ENCODE measurements around the gene AIFM2. TPM values are rescaled to one million over a fixed set of nuclear protein-coding genes. Genes with fewer than 3 reads are reported as not detected.
A peak's percentile ranks its signal among the peaks of the same experiment; 100 is the strongest.
"Not testable (repeated sequence)": the region's sequence is repeated elsewhere in the genome, so short reads cannot be mapped to it uniquely, and the experiment has no call there.

The AIFM2 gene
- 1.9 TPM for total RNA-seq
- 1 to 10 TPM; 2.3 to 3.3 (median 2.6) TPM for polyA plus RNA-seq (ENCODE audit: insufficient read depth in 1 of 8, insufficient read length in 8 of 8, low replicate concordance in 1 of 8)
- long read RNA-seq, donor 1 = 0 reads
- long read RNA-seq, donor 2 = 0 reads
- long read RNA-seq, donor 3, partial matches to known transcripts = 0 of 1 reads
- long read RNA-seq, donor 3, other reads (novel, unspliced or antisense) = 0 of 1 reads
- long read RNA-seq, donor 4 = 0 reads
- long read RNA-seq, donor 5, partial matches to known transcripts = 0 of 4 reads
- long read RNA-seq, donor 5, other reads (novel, unspliced or antisense) = 0 of 4 reads
- long read RNA-seq, donor 6 = 0 reads
- long read RNA-seq, donor 7 = 0 reads
- long read RNA-seq, donor 8 = 0 reads
- long read RNA-seq, donor 9 = 0 reads
- long read RNA-seq, donor 10 = 0 reads
- long read RNA-seq, donor 11, partial matches to known transcripts = 16 of 16 reads
- long read RNA-seq, donor 11, other reads (novel, unspliced or antisense) = 0 of 16 reads

- peak within 1 kb of the TSS; percentile 55 for H3K4me3 ChIP-seq (ENCODE audit: low read length)
- H3K4me1 ChIP-seq (ENCODE audit: control insufficient read depth, insufficient read depth, low read length) = peaks cover 21% of the 10 kb centered on the region
- no peaks in the 10 kb centered on the region for H3K36me3 ChIP-seq (ENCODE audit: control insufficient read depth, insufficient read depth, low read length)
- peaks cover 7% of the 10 kb centered on the region for H3K27me3 ChIP-seq (ENCODE audit: control insufficient read depth, insufficient read depth, low read length)
- WGBS (ENCODE audit: insufficient coverage) = 2% methylated on average over 62 of the region's 80 CpGs
- peak; percentile 77 for DNase-seq
- no peak within 1 kb of the TSS for H3K27ac ChIP-seq (ENCODE audit: low read length)
- H3K9me3 ChIP-seq (replicated peaks; ENCODE audit: control insufficient read depth, low read depth, low read length) = no peaks in the 10 kb centered on the region
Observed at GRCh38 chr10:70132098-70133029, at the start of gene AIFM2. Gene AIFM2, minus strand, starts transcription at chr10:70132825. Its CDS starts 8,741 bp downstream, at chr10:70124084.

- not testable (repeated sequence) for DNase-seq
Observed at GRCh38 chr10:70179209-70179608, 46.6 kb upstream of the AIFM2 start.

DNA sequence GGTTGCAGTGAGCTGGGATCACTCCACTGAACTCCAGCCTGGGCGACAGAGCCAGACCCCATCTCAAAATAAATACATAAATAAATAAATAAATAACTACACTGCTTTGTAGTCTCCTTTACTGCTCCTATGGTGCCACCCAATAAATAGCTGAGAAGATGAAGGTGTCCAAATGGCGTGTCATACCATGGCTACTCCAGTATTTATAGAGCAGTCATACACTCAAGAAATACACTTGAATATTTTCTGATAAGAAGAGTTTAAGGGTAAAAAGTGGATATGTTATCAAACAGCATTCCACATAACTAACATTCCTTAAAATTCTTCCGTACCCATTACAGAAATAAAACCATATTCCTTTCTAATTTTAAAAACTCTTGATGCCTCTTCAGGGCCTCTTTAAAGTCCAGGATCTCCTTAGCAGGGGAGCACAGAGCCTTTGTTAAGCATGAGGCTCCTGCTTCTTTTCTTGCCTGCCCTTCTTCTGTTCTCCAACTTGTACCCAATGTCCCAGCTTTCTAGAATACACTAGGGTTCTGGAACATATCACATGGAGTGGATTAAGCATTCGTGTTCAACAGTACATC is 45.6 kb upstream of the AIFM2 start:
- no peak for DNase-seq
- Histone ChIP-seq H3K36me3 (ENCODE audit: control insufficient read depth, insufficient read depth, low read length) (no peaks in the 10 kb centered on the region), H3K27ac (ENCODE audit: low read length) (no peak overlapping the region), H3K27me3 (ENCODE audit: control insufficient read depth, insufficient read depth, low read length) (peaks cover 5% of the 10 kb centered on the region), H3K9me3 (replicated peaks; ENCODE audit: control insufficient read depth, low read depth, low read length) (peaks cover 5% of the 10 kb centered on the region), H3K4me1 (ENCODE audit: control insufficient read depth, insufficient read depth, low read length) (no peaks in the 10 kb centered on the region), H3K4me3 (ENCODE audit: low read length) (no peak overlapping the region)
- WGBS (ENCODE audit: insufficient coverage) = 100% methylated on average over 1 of the region's 4 CpGs

More at GRCh38 chr10:70179209-70179608, 46.6 kb upstream of the AIFM2 start:
- H3K9me3 ChIP-seq (replicated peaks; ENCODE audit: control insufficient read depth, low read depth, low read length); H3K27ac ChIP-seq (ENCODE audit: low read length); H3K27me3 ChIP-seq (ENCODE audit: control insufficient read depth, insufficient read depth, low read length); H3K36me3 ChIP-seq (ENCODE audit: control insufficient read depth, insufficient read depth, low read length); H3K4me1 ChIP-seq (ENCODE audit: control insufficient read depth, insufficient read depth, low read length); H3K4me3 ChIP-seq (ENCODE audit: low read length): not testable (repeated sequence)
- no CpG with 5 or more reads among the region's 8 CpGs for WGBS (ENCODE audit: insufficient coverage)

DNA sequence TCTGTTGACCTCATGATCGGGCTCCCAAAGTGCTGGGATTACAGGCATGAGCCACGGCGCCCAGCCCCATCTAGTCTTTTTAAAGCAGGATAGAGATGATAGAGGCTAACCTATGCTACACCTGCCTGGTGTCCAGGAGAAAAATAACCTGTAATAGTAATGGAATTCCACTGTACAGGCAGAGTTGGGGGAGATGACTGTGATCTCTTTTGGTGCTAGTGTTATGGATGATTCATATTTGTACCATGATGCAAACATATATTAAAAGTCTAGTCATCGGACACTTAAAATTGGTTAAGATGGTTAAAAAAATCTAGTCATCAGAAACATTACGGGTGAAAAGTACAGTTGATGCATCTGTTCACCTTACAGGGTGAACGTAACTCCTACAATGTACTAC is 43.8 kb upstream of the AIFM2 start:
- Histone ChIP-seq H3K27me3 (ENCODE audit: control insufficient read depth, insufficient read depth, low read length) (peaks cover 5% of the 10 kb centered on the region), H3K27ac (ENCODE audit: low read length) (no peak overlapping the region), H3K4me3 (ENCODE audit: low read length) (no peak overlapping the region), H3K4me1 (ENCODE audit: control insufficient read depth, insufficient read depth, low read length) (no peaks in the 10 kb centered on the region), H3K36me3 (ENCODE audit: control insufficient read depth, insufficient read depth, low read length) (no peaks in the 10 kb centered on the region), H3K9me3 (replicated peaks; ENCODE audit: control insufficient read depth, low read depth, low read length) (peaks cover 5% of the 10 kb centered on the region)
- 100% methylated on average over 1 of the region's 6 CpGs for WGBS (ENCODE audit: insufficient coverage)
- DNase-seq = no peak

- H3K9me3 ChIP-seq (replicated peaks; ENCODE audit: control insufficient read depth, low read depth, low read length) = peaks cover 5% of the 10 kb centered on the region
- no CpG with 5 or more reads among the region's 3 CpGs for WGBS (ENCODE audit: insufficient coverage)
- H3K36me3 ChIP-seq (ENCODE audit: control insufficient read depth, insufficient read depth, low read length) = no peaks in the 10 kb centered on the region
- no peak for DNase-seq
- H3K4me3 ChIP-seq (ENCODE audit: low read length) = no peak overlapping the region
- peaks cover 4% of the 10 kb centered on the region for H3K27me3 ChIP-seq (ENCODE audit: control insufficient read depth, insufficient read depth, low read length)
- H3K4me1 ChIP-seq (ENCODE audit: control insufficient read depth, insufficient read depth, low read length) = peaks cover 2% of the 10 kb centered on the region
- no peak overlapping the region for H3K27ac ChIP-seq (ENCODE audit: low read length)
Observed at GRCh38 chr10:70175516-70175915, 42.9 kb upstream of the AIFM2 start.

DNA sequence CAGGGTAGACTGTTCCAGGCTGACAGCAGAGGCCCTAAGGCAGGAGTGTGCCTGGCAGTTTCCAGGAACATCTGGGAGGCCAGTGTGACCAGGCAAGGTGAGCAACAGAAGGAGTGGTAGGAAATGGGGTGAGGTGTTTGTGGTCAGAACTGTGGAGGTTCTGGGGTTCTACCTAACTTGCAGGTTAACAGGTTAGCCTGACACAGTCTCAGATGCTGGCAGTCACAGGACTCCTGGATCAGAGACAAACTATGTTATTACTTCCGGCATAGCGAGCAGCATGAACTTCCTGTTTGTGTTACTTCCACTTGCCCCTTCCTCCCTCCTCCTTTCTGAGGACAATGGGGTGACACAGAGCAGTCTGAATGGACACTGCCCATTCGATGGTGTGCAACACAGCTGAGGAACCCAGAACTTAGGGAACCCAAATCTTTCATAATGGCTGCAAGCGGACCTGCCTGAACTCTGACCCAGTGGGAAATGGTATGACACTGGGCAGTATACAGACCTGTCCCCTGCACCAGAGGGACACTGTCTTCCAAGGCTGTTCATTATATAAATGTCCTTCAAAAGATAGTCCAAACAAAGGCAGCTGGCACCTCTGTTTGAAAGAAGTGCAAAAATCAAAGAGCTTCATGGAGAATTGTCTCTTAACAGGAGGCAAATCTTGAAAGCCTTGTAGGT is 41.6 kb upstream of the AIFM2 start:
- Histone ChIP-seq H3K9me3 (replicated peaks; ENCODE audit: control insufficient read depth, low read depth, low read length) (no peaks in the 10 kb centered on the region), H3K27ac (ENCODE audit: low read length) (no peak overlapping the region), H3K4me3 (ENCODE audit: low read length) (no peak overlapping the region), H3K27me3 (ENCODE audit: control insufficient read depth, insufficient read depth, low read length) (peaks cover 2% of the 10 kb centered on the region), H3K36me3 (ENCODE audit: control insufficient read depth, insufficient read depth, low read length) (no peaks in the 10 kb centered on the region), H3K4me1 (ENCODE audit: control insufficient read depth, insufficient read depth, low read length) (peaks cover 2% of the 10 kb centered on the region)
- peak; percentile 24 for DNase-seq
- WGBS (ENCODE audit: insufficient coverage) = 20% methylated on average over 2 of the region's 4 CpGs

GRCh38 chr10:70169649-70170364 is 37.2 kb upstream of the AIFM2 start:
- Histone ChIP-seq H3K9me3 (replicated peaks; ENCODE audit: control insufficient read depth, low read depth, low read length) (no peaks in the 10 kb centered on the region), H3K36me3 (ENCODE audit: control insufficient read depth, insufficient read depth, low read length) (peaks cover 5% of the 10 kb centered on the region), H3K4me3 (ENCODE audit: low read length) (peak overlapping the region; percentile 69), H3K27me3 (ENCODE audit: control insufficient read depth, insufficient read depth, low read length) (no peaks in the 10 kb centered on the region), H3K27ac (ENCODE audit: low read length) (peak overlapping the region; percentile 93), H3K4me1 (ENCODE audit: control insufficient read depth, insufficient read depth, low read length) (peaks cover 16% of the 10 kb centered on the region)
- WGBS (ENCODE audit: insufficient coverage) = under 1% methylated on average over 32 of the region's 40 CpGs
- DNase-seq = peak; percentile 38

- Histone ChIP-seq H3K4me1 (ENCODE audit: control insufficient read depth, insufficient read depth, low read length) (peaks cover 16% of the 10 kb centered on the region), H3K9me3 (replicated peaks; ENCODE audit: control insufficient read depth, low read depth, low read length) (no peaks in the 10 kb centered on the region), H3K4me3 (ENCODE audit: low read length) (peak overlapping the region; percentile 69), H3K27ac (ENCODE audit: low read length) (no peak overlapping the region), H3K36me3 (ENCODE audit: control insufficient read depth, insufficient read depth, low read length) (peaks cover 5% of the 10 kb centered on the region), H3K27me3 (ENCODE audit: control insufficient read depth, insufficient read depth, low read length) (no peaks in the 10 kb centered on the region)
- no CpG with 5 or more reads among the region's 2 CpGs for WGBS (ENCODE audit: insufficient coverage)
- DNase-seq = no peak
Observed at GRCh38 chr10:70169011-70169410, 36.4 kb upstream of the AIFM2 start.

GRCh38 chr10:70167246-70167645 is 34.6 kb upstream of the AIFM2 start:
- Histone ChIP-seq H3K4me1 (ENCODE audit: control insufficient read depth, insufficient read depth, low read length) (peaks cover 16% of the 10 kb centered on the region), H3K9me3 (replicated peaks; ENCODE audit: control insufficient read depth, low read depth, low read length) (no peaks in the 10 kb centered on the region)

More at GRCh38 chr10:70167246-70167645, 34.6 kb upstream of the AIFM2 start:
- no peak for DNase-seq
- Histone ChIP-seq H3K36me3 (ENCODE audit: control insufficient read depth, insufficient read depth, low read length) (peaks cover 5% of the 10 kb centered on the region), H3K27ac (ENCODE audit: low read length) (no peak overlapping the region), H3K4me3 (ENCODE audit: low read length) (no peak overlapping the region), H3K27me3 (ENCODE audit: control insufficient read depth, insufficient read depth, low read length) (no peaks in the 10 kb centered on the region)
- 43% methylated on average over 4 of the region's 7 CpGs for WGBS (ENCODE audit: insufficient coverage)

All from muscle of leg (tissue), 16 donors.